ELF-1 (cell line): ENCODE results near the gene UBASH3B.

Source experiments
- DNase-seq: peaks from one replicate; pipeline ENCODE4 v3.0.0-alpha.2; 2016; ENCODE audit warnings: low read depth, low spot score

The UBASH3B gene

DNA sequence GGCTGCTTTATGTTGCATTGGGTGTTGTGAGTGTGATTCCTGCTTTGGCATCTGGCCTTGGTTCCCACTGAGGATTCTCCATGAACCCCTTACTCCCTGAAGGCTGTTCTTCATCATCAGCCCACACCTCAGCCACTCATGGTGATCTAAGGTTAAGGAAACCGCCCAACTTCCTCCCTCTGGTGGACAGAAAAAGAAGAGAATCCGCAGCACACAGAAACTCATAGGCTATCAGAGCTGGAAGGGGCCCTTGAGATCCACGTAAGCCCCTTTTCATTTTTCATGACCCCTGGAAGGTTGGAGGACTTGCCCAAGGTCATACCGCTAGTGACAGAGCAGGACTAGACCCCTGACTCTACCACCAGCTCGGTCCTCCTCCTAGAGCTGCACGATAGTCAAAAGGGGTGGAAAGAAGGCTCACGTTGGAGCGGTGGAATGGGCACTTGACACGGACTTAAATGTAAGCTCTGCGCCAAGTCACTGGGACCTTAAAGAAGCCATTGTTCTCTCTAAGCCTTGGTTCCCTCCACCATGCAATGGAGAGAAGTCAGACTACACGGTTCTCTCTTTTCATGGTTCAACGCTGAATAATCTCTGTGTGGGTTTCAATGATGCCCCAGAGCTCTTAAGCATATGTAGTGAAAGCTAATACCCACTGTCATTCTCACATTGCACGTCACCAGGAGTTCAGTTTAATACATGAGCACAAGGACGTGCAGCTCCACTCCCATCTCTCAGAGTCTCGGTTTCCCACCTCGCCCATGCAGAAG is 99.2 kb downstream of the UBASH3B start:
- peak; percentile 66 for DNase-seq

DNA sequence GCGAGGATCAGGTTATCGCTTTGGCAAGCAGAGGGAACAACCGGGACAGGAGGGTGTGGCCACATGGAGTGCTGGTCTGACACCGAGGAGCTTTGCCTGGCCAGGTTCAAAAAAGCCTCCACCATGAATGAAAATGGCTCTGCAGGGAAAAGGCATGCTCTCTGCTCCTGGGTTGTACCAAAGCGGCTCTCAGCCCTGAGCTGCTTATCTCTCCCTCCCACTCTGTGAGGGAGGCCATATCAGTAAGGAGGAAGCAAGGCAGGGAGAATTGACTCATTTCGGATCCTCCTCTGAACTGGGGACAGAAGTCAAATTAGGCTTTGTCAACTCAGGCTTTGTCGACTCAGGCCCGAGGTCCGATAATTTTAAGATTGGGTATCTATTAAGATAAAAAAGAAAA is 99.9 kb downstream of the UBASH3B start:
- DNase-seq: peak; percentile 25

DNA sequence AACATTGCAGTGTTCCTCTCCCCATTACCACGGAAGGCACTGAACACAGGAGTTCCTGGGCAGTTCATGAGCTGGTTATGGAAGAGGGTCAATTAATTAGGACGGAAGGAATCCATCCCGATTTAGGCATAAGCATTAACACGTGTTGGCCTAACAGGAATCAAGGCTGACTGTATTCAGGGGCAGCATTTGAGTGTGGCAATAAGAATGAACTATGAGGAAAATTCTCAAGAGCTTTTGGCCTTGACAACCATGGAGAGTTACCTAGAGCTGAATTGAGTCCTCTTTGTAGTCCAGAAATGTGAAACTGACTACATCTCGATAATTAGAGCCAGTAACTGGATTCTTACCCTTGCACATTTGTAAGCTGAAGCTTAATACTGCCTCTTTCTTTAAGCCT is 100.4 kb downstream of the UBASH3B start:
- DNase-seq: no peak

DNA sequence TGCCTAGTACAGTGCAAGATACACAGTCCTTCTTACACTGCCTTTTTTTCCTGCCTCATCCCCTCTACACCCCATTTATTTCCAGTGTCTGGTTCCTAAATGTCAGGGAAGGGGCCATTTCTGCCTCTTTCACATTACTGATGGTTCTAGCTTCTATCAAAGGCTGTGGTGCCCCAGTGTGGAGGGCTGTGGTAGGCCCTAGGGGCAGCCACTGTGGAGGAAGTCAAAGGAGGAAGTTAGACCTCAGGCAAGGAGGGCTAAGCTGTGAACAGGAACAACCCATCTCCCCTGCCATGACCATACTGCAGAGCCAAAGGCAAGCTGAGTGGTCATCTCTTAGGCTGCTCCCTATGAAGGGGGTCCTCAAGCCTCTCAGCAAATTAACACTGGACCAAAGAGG is 100.9 kb downstream of the UBASH3B start:
- DNase-seq: no peak

DNA sequence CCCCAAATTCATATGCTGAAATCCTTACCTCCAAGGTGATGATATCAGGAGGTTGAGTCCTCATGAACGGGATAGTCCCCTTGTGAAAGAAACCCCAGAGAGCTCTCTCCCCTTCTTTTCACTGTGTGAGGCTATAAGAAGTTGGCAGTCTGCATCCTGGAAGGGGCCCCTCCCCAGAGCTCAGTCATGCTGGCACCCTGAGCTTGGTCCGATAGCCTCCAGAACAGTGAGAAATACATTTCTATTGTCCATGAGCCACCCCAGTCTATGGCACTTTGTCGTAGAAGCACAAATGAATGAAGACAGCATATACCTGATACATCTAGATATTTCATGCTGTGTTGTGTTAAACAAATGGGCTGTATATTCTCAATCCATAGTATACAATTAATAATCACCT is 101.7 kb downstream of the UBASH3B start:
- DNase-seq: no peak

DNA sequence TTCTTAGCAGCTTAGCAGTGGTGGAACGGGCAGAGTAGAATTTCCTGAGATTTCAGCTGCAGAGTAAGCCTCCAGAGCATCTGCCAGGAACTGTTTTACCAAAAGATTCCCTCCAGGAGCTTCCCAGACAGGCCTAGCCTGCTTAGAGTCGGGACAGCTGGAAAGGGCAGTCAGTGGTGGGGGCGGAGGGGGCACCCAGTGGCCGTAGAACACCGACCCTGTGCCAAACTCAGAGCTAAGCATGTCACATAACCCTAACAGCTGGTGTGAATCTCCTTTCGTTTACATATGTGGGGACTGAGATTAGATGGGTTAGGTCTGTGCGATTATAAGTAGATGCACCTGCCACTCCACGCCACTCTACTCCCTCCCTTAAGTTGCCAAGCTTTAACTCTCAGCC is 102.8 kb downstream of the UBASH3B start:
- no peak for DNase-seq

DNA sequence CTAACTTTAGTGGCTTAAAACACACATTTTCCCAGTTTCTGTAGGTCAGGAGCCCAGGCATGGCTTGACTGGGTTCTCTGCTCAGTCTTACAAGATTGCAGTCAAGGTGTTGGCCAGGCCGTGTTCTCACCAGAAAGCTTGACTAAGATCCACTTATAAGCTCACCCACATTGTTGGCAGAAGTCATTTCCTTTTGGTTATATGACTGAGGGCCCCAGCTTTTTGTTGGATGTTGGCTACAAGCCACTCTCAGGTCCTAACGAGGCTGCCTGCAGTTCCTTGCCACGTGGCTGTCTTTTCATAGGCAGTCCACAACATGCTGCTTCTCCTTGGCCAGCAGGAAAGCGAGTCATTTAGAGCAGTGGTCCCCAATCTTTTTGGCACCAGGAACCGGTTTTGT is 103.5 kb downstream of the UBASH3B start:
- no peak for DNase-seq

DNA sequence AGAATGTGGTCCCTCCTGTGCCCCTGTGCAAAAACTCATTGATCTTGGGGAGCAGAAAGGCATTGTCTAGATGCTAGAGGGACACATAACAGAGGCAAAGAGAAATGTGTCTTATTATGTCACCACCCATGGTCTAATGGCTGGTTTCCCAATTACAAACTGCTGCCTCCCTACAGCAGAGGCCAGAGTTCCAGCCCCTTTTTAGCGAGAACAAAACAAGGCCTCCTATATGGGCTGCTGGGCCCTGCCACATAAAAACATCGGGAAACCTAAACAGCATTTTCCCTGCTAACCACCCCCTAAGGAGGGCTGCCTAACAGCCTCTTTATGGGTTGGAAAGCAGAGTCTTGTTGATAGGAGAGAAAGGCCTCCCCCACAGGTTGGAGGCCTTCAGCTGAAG is 107.6 kb downstream of the UBASH3B start:
- DNase-seq: no peak

DNA sequence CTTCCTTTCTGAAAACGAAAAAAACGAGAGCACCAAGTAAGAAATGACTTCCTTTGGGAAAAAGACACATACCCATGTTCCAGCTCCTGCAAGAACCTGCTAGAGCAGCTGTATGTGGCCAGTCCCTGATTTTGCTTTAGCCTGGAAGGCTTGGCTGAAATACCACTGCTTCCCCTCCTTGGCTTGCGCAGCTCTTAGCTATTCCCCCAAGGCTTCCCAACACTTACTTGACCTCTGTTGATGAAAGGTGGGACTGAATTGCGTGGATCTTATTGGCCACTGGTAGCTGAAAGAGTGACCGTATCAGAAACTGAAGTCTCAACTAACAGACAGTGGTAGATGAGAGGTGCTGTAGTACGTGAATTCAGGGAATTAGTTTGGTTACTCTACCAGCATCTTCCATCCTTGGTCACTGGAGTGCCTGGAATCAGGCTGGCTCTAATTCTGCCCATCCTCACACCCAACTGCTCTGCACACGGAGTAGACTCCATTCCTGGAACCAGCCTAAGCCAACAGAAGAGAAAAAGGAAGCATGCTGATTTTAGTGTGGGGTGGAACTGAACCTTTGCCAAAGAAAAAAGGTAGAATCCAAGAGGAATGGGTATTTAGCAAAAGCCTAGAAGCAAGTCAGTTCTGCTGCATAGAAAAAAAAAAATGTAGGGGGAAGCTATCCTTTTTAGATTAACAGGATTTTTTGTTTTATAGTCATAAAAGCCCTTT is 109.0 kb downstream of the UBASH3B start:
- DNase-seq: no peak

DNA sequence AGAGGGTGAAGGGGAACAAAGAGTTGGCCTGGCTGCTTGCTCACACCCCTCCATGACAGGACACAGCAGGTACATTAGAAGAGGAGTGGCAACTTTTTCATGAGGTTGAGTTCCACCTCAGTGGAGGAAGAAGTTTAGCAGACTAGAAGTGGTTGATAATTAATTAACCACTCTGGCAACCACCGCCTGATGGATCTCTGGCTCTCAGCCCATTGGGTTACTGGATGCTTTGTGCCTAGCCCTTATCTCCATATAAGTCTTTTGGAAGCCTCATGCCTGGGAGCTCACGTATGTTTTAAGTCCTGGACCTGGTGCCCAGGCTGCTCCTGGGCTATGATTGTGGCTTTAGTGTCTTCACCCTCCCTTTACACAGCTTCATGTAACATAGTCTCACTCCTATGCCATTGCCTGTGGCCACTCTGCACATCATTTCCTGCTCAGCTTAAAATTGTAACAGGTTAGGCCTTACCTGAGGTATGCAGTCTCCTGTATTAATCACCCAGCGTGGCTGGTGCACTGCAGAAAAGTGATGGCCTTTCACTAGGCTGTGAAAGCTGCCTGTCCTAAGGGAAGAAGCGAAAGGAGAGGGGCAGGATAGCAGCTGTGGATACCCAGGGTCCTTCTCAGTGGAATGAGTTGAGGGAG is 110.1 kb downstream of the UBASH3B start:
- no peak for DNase-seq

DNA sequence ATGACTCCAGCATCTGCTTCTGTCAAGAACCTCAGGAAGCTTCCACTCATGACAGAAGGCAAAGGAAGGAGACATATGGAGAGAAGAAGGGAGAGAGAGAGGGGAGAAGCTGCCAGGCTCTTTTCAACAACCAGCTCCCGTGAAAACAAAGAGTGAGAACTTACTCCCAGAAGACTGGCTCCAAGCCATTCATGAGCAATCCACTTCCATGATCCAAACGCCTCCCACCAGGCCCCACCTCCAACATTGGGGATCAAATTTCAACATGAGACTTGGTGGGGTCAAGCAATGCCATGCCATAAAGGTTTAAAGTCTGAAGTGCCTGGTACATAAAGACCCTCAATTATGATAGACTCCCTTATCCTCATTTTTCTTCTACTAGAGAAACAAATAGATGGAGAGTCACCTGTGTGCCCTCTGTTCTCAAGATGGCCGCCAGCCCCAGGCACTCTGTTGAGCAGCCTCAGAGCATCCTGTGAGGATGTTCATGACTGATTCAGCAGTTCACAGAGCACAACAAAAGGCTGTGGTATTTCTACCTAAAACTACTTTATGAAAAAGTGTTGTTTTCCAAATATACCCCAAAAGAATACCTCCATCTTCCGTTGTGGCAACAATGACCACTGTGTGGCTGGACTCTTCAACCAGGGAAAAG is 113.7 kb downstream of the UBASH3B start:
- DNase-seq: no peak

DNA sequence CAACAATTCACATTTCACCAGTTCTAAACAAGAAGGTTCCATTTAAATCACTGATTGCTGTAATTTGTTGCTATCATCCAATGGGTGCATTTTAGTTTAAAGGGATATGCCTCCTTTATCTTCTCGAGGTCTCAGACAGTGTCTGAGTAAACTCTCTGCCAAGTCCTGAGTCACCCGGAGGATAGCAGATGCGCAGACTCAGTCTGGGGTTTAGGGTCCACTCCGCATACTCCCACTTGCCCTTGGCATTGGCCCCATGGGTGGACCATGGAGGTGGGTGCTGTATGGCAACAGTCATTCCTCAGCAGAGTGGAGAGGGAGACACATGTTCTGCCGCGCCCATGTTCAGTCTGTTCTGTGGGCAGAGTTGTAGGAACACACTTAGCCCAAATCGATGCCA is 117.4 kb downstream of the UBASH3B start:
- DNase-seq: no peak

DNA sequence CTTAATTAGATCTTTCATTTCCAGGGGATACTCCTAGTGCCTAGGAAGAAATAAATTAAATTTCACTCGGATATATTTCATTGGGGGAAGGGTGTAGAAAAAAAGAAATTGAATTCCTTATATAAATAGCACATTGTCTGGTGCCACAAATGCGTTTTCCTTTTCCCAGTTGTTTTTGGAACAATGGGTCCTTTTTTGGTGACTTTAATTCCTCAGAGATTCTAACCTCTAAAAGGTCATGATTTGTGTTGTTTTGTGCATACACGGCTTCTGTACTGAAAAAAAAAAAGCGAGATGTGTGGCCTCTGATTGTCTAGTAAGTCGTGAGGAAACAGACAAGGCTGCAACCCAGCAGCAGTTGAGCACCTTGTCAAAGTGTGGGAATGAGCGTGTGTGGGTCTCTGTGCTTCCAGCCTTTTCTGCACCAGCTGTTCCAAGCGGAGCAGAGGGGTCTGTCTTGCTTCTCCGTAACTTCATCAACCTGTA is 118.3 kb downstream of the UBASH3B start:
- DNase-seq: no peak

DNA sequence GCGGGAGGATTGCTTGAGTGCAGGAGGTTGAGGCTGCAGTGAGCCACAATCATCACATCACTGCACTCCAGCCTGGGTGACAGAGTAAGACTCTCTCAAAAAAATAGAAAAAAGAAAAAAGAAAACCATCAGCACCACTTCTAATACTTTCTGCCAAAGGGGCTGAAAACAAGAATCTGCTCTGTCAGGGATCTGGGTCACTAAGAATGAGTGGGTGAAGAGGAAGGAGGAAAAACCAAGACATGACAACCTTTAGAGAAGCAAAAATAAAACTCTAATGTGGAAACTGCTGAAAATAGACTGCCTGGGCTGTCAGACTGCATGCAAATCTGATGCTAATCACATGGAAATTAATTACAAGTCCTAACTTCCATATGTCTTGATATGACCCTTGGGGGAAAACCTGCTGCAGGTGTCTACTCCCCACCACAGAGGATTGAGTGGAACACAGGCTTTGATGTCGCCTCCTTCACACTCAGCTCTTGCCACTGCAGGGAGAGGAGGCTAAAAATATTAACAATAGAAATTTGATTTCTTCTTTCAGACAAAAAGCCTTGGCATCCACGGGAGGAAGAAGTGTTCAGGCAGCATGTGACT is 120.3 kb downstream of the UBASH3B start:
- DNase-seq: no peak

DNA sequence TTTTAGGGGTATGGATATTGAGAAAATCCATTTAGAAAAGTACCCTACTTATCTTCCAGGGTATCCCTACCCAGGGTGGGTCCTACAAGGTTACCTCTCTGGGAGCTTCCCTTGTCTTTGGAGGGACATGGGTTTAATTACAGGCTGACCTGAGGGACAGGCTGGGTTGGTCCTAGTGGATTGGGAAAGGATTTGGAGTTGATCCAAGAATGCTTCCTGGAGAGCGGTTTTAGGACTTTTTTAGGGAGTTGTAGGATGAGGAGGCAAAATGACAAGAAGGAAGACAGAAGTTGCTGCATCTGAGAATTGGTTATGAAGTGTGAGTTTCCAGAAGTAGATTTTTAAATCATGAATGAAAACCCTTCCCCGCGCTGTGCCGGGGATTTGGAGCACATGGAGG is 121.0 kb downstream of the UBASH3B start:
- no peak for DNase-seq

DNA sequence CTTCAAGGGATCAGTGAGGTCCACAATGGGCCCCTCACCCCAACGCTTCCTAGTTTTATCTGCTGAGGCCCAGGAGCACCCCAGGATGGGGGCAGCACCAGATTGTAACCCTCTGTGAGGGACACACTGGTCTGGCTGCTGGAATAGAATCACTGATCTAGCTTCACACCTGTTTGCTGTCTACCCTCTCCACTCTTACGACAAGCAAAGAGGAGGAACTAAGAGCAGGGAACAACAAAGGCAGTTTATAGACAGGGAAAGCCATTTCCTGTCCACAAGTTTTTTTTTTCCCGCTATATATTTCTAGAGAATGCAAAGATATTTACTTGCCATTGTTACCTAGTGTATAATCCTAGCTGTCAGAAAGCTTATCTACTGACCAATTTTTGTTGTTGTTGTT is 121.8 kb downstream of the UBASH3B start:
- no peak for DNase-seq

DNA sequence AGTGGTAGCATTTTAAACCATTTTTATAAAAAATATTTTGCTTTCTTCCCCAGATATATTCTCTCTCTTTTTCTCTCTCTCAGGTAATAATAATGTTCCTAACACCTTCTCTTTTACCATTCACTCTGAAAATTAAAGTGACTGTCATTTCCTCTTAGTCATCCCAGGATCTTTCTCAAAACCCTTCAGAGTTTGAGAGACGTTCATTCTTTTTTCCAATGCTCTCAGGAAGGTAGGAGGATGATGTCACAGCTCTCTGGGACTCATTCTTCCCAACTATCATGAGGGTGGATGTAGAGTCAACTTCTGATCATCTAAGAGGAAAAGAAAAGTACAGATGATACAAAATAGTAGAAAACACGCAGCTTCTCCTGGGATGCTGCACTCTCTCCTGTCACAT is 122.6 kb downstream of the UBASH3B start:
- no peak for DNase-seq

DNA sequence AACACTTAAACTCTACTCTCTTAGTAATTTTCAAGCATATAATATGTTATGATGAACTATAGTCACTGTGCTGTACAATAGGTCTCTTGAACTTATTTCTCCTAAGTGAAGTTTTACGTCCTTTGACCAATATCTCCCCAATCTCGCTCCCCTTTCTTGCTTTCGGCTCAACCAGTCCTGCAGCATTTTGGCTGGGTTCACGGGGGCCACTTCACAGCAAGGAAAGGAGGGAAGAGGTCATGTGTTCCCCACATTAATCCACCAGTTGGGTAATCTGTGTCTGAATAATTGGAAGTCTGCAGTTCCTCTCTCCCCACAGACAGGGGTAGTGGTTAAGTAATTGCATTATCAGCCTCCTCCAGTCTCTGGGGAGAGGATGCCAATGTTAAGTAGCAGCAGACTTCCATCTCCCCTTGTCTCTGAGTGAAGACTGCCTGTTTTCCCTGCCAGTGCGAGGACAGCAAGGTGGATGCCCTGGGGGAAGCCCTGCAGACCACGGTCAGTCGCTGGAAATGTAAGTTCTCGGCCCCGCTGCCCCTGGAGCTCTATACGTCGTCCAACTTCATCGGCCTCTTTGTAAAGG is 123.6 kb downstream of the UBASH3B start:
- peak; percentile 16 for DNase-seq

DNA sequence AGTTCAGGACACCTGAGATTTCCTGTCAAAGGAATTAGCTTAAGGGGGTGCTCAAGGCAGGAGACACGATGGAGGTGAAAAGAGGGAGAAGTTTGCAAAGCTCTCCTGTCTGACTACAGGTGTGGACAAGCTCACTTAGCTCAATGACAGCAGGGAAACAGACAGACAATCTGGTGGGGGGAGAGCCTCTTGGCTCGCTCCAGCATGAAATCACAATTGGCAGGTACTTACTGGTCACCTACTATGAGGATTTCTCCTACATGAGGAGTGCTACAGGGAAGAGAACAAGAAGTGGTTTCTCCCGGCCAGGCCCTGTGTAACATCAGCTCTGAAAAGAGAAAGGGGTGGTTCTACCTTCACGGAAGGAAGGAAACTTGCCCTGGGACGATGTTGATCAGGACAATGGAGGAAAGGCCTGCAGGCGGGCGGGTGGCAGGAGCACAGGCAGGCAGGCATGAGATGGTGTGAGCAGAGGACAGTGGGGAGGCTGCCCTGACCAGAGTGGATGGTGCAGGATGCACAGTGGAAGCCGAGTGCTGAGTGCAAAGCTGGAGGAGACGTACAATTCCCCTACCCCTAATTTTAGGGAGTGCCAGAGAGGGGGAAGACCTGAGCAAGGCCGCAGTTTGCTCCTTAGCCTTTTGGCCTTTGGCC is 124.9 kb downstream of the UBASH3B start:
- DNase-seq: no peak

DNA sequence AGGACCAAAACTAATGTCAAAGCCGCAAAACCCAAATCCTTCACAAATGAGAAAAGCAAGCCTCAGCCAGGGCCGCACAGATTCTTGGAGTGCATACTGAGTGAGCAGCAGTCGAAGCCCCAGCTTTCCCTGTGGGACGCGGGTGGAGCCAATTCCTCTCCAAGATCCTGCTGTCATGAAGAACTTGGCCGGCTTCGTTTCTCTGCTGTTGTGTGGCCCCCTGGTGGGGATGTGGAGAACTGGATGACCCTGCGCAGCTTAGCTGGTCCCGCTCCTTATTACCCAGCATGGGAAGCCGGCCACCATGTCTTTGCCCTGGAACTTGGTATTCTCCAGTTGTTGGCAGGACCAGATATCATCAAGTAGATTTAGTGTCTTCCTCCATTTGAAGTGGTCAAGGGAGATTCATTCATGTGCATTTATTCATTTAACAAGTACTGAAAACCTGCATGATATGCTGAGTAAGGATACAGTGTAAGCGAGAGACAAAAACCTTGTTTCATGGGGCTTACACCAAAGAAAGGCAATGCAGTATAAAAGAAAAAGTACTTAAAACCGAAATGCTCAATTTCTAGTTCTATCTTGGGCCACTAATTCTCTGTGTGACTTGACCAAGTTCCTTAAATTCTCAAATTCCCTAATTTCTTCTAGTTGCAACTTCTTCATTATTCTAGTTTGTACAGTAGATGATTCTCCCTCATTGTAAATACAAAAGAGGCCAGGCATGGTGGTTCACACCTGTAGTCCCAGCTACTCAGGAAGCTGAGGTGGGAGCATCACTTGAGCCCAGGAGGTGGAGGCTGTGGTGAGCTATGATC is 126.1 kb downstream of the UBASH3B start:
- DNase-seq: peak; percentile 93
